Stimulated activated naive CD8-positive, alpha-beta T cell treated with anti-CD3 and anti-CD28 coated beads, Interleukin-15, Interleukin-2, amounts not matched to agents 100 U/mL and 50 U/mL, for 24 hours (primary cell): ENCODE data around the gene TM4SF18.
"Not testable (repeated sequence)": the region's sequence is repeated elsewhere in the genome, so short reads cannot be mapped to it uniquely, and the experiment has no call there.

Experiments
- ATAC-seq: fragments of 150-1000 bp; cut with Tn5 transposase; one replicate; pipeline ENCODE4 v1.10.0; 2021
- DNase-seq: peaks from one replicate; pipeline ENCODE4 v3.0.0; 2021

TM4SF18 gene

GRCh38 chr3:149333176-149333859, at the start of gene TM4SF18:
TM4SF18 (minus strand) TSS chr3:149333636; CDS start chr3:149333382, 254 bp downstream.
- DNase-seq (no peak), ATAC-seq (no peak)

- DNase-seq (no peak), ATAC-seq (no peak)
Measured at GRCh38 chr3:149382518-149382917, 49.1 kb upstream of the TM4SF18 start.

GRCh38 chr3:149382101-149382467, 48.6 kb upstream of the TM4SF18 start:
- ATAC-seq = no peak

GRCh38 chr3:149381173-149382100, 48.0 kb upstream of the TM4SF18 start:
- ATAC-seq (no peak), DNase-seq (no peak)

More at GRCh38 chr3:149382101-149382467, 48.6 kb upstream of the TM4SF18 start:
- no peak for DNase-seq

GRCh38 chr3:149380220-149380619, 46.8 kb upstream of the TM4SF18 start:
- not testable (repeated sequence) for ATAC-seq, DNase-seq

GRCh38 chr3:149378478-149379309, 45.3 kb upstream of the TM4SF18 start:
- no peak for DNase-seq
- no peak for ATAC-seq

GRCh38 chr3:149377408-149378364, 44.2 kb upstream of the TM4SF18 start, which contains the start of gene TM4SF1:
TM4SF1 (minus strand) TSS chr3:149377649; CDS start chr3:149377547, 102 bp downstream.
- no peak for ATAC-seq

GRCh38 chr3:149376718-149377407, 43.4 kb upstream of the TM4SF18 start:
- ATAC-seq = no peak

More at GRCh38 chr3:149377408-149378364, 44.2 kb upstream of the TM4SF18 start, which contains the start of gene TM4SF1:
- no peak for DNase-seq

GRCh38 chr3:149375501-149376196, 42.2 kb upstream of the TM4SF18 start:
- ATAC-seq (no peak), DNase-seq (no peak)

More at GRCh38 chr3:149376718-149377407, 43.4 kb upstream of the TM4SF18 start:
- no peak for DNase-seq

GRCh38 chr3:149374793-149375500, 41.5 kb upstream of the TM4SF18 start:
- DNase-seq = no peak

GRCh38 chr3:149374391-149374790, 41.0 kb upstream of the TM4SF18 start:
- ATAC-seq (no peak), DNase-seq (no peak)

More at GRCh38 chr3:149374793-149375500, 41.5 kb upstream of the TM4SF18 start:
- no peak for ATAC-seq

- DNase-seq (no peak), ATAC-seq (no peak)
Measured at GRCh38 chr3:149373235-149374125, 40.0 kb upstream of the TM4SF18 start.

GRCh38 chr3:149371723-149372114, 38.3 kb upstream of the TM4SF18 start:
- DNase-seq (no peak), ATAC-seq (no peak)

- ATAC-seq (no peak), DNase-seq (no peak)
Measured at GRCh38 chr3:149371001-149371722, 37.7 kb upstream of the TM4SF18 start.

- DNase-seq = no peak
- no peak for ATAC-seq
Measured at GRCh38 chr3:149369991-149370866, 36.8 kb upstream of the TM4SF18 start.
